ENCODE data around the gene EPN2. TPM values are rescaled to one million over a fixed set of nuclear protein-coding genes. Genes with fewer than 3 reads are reported as not detected.
"Not testable (repeated sequence)": the region's sequence is repeated elsewhere in the genome, so short reads cannot be mapped to it uniquely, and the experiment has no call there.

Gene EPN2
- 10 to 100 TPM; 10.2 to 11.5 TPM for total RNA-seq

DNA sequence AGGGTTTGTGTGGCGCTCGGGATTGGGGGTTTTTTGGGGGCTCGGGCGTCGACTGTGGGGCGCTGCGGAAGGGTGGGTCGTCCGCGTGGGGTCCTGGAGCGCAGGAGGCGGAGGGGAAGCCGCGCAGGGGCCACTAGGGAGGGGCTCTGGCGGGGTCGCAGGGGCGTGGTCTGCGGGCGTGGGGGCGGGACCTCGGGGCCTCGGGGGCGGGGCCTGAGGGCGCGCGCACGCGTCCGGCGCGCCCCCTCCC lies at the start of gene EPN2:
Gene EPN2, plus strand, starts transcription at position 228 of the 250 bp plus-strand sequence. CDS start 45,754 bp downstream, outside the sequence.
- POLR2A ChIA-PET, CTCF ChIA-PET: not testable (repeated sequence)

- CTCF ChIA-PET, POLR2A ChIA-PET: not testable (repeated sequence)
Observed at GRCh38 chr17:19187883-19188869, 49.0 kb upstream of the EPN2 start.

- POLR2A ChIA-PET, CTCF ChIA-PET: not testable (repeated sequence)
Observed at GRCh38 chr17:19188870-19189708, 48.1 kb upstream of the EPN2 start.

DNA sequence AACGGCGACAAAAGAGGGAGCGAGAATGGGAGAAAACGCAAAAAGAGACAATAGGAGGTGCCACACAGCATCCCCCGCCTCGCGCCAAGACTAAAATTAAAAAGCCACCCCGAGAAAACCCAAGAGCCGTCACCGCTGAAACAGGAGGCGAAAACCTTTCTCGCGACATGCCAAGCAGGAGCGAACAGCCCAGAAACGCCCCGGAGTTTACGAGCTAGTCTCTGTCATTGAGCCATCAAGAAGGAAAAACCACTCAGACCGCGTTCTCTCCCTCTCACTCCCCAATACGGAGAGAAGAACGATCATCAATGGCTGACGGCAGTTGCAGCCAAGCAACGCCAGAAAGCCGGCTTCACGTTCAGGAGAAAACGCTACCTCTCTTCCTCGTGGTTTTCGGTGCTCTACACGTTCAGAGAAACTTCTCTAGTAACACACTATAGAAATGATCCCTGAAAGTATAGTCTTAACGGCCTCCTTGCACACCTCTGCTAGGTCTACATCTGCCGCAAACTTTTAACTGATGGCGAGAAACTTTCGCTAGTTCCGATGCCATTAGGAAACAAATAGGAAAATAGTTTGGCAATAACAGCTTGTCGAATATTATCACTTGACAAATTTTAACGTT lies 47.3 kb upstream of the EPN2 start:
- POLR2A ChIA-PET, CTCF ChIA-PET: not testable (repeated sequence)

DNA sequence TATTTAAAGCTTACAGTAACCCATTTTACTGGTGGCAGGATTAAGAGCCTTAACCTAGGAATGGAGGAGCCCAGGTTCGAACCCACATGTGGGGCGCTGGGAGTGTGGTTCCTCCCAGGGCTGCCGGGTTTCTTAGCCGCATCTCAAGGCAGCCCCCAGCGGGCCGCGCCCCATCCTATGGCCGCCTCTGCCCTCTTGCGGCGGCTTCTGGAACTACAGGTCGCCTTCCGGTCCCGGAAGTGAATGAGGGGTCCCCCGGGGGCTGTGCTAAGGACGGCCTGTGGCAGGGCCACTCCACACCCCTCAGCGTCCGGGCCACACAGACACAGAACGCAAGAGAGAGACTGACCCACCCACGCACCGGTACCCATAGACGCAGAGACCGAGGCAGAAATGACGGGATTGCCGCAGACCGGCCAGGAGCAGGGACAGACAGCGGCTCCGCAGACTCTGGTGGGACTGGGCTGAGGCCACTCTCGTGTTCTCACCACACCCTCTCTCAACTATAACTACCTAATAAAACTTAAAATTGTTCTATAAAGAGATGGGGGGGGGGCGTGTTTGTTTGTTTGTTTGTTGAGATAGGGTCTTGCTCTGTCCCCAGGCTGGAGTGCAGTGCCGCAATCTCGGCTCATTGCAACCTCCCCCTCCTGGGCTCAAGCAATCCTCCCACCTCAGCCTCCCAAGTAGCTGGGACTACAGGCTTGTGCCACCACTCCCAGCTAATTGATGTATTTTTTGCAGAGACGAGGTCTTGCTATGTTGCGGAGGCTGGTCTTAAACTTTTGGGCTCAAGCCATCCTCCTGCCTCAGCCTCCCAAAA lies 40.6 kb upstream of the EPN2 start:
- CTCF ChIA-PET, POLR2A ChIA-PET: not testable (repeated sequence)

- CTCF ChIA-PET, POLR2A ChIA-PET: not testable (repeated sequence)
Observed at GRCh38 chr17:19202448-19202847, 34.7 kb upstream of the EPN2 start.

DNA sequence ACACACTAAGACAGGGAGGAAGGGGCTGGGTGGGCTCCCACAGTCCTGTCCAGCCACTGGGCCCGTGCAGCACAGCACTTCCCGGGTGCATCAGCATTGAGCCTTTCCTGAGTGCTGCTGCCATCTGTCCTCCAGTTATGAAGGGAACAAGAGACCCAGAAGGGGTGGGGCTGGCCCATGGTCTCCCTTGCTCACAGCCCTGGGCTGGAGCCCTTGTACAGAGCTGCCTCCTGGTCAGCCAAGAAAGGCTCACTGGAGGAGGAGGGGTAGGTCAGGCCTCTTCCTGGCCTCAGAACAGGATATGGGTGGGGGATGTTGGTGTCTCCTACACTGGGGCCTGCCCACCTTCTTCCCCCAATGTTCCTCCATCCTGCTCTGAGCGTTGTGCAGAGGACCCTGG lies 33.7 kb upstream of the EPN2 start:
- CTCF ChIA-PET: not testable (repeated sequence)

GRCh38 chr17:19215074-19215860 lies 21.9 kb upstream of the EPN2 start:
- POLR2A ChIA-PET, CTCF ChIA-PET: not testable (repeated sequence)

More for the DNA sequence above, 33.7 kb upstream of the EPN2 start:
- POLR2A ChIA-PET: not testable (repeated sequence)

DNA sequence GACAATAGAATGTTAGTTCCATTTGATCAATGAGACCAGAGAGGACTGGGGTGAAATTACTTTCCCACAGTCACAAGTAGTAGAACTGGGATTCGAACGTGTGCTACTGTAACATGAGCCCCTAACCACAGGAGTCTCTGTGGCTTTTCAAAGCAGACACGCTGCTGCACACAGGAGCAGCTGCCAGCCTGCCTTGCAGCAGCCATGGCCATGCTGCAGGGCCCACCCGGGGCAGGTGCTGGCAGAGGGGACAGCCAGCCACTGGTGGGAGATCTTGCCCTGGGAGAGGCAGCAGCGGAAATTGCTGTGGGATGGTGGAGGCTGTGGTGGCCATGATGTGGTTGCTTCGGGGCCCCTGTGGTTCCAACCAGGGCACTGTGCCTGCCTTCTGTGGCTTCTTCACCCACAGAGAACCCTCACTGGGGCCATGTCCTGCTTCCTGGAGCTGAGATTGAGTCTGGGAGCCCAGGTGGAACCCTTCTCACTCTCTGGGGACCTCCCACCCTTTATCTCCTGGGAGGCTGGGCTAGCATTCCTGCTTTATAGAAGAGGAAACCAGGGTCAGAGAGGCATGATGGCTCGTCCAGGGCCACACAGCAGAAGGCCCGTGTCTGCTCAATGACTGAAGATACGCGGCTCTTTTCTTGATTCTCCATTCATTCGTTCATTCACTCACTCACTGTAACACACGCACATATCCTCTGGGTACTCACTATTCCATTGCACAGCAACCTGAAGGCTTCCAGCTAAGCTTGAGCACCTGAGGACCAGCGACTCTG lies 20.8 kb upstream of the EPN2 start:
- POLR2A ChIA-PET, CTCF ChIA-PET: not testable (repeated sequence)

DNA sequence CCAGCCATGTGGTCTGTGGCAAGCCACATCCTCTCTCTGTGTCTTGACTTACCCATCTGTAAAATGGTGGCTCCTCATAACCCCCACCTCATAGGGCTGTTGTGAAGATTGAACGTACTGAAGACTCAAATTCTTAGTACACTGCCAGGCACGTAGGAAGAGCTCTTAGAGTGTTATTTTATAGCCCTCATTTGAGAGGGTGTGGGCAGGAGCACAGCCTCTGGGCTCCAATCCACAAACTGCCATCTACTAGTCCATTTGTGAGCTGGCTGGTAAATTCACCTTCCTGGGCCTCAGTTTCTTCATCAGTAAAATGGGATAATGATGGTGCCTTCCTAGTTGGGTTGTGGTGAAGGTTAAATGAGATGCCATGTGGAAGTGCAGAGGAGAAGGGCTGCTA lies 18.3 kb upstream of the EPN2 start:
- CTCF ChIA-PET, POLR2A ChIA-PET: not testable (repeated sequence)

DNA sequence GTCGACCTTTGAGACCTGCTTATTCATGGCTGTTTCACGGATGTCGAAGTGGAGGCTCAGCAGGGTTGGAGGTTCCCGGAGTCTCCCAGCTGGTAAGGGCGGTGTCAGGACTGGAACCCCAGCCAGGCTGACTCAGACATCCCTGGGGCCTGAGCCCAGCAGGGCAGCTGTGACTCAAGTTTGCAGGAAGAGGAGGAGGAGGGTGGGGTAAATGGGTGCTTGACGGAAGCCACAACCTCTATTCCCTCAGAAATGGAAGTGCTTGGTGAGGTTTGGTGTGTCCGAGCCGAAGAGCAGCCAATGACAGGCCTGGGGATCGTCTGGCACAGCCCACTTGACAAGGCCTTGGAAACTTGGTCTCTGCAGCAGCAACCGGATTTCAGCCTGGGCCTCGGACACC lies 17.8 kb upstream of the EPN2 start:
- POLR2A ChIA-PET, CTCF ChIA-PET: not testable (repeated sequence)

DNA sequence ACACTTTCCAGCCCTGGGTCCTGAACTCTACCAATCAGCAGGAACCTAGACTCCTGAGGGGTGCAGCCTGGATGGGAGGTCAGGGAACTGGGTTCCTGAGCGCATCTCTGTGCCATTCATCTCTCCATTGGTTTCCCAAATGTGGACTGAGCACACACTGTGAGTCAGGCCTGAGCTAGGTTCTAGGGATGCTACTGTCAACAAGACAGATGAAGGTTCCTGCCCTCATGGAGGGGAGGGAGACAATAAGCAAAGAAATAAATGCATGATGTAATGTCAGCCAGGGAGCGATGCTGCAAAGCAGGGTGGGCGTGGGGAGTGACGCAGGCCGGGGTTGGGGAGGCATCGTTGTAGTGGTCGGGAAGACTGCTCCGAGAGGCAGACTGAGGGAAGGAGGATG lies 17.0 kb upstream of the EPN2 start:
- POLR2A ChIA-PET, CTCF ChIA-PET: not testable (repeated sequence)

DNA sequence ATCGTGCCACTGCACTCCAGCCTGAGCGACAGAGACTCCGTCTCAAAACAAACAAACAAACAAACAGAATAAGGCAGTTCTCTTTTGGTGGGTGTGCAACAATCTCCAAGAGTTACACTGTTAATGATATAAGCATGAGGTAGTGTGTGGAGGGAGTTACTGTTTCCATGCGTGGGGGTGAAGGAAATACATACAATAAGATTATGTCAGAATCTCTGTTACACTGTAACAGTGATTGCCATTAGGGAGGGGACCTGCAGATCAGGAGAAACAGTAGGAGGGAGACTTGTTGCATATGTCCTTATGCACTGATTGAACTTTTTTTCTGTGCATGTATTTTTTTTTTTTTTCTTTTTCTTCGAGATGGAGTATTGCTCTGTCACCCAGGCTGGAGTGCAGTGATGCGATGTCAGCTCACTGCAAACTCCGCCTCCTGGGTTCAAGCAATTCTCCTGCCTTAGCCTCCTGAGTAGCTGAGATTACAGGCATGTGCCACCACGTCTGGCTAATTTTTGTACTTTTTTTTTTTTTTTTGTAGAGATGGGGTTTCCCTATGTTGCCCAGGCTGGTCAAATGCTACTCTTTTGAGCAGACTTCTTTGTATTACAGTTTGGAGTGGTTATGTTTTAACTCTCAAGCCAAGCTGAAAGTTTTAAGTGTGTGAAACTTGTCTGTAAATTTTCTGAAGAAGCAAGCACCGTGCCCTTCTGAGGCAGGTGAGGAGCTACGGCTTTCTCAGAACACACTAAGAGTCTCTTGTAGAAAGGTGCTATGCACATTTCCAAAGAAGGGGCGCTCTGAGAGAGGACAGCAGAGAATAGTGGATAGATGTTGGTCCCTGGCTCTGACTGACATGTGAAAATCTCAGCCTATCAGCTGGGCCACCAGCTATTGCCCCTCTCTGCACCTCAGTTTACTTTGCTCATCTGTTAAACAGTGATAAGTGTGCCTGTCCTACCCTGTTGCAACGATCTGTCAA lies 10.3 kb upstream of the EPN2 start:
- CTCF ChIA-PET, POLR2A ChIA-PET: not testable (repeated sequence)

GRCh38 chr17:19234676-19235075 lies 2.5 kb upstream of the EPN2 start:
- POLR2A ChIA-PET, CTCF ChIA-PET: not testable (repeated sequence)

DNA sequence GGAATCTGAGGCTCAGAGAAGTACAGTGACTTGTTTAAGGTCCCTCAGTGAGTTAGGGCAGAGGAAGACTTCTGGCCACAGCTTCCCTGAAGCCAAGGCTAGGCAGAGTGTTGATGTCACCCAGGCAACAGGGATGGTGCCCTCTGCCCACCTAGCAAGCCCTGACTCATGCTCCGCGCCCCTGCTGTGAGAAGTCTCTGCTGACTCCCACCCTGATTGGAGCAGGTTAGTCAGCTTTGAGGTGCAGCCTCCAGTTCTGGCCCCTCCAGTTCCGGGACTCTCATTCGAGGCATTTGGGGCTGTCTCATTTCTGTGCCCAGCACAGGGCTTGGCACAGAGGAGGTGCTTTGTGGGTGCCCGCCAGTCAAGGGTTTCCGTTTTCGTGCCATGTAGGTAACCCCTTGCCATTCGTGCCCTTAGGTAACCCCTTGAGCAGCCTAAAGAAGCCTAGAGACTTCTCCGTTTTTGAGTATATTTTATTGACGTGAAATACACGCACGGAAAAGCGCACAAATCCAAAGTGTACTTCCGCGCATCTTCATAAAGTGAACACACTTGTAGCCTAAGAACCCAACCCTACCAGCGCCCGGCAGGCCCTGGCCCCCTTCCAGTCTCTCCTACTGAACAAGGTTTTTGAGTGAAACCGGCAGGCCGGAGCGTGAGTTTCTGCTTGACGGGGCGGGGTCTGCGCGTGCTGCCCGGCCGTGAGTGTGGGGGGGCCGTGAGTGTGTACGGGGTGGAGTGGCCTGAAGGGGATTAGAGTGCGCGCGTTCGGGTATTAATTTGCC lies 621 bp upstream of the EPN2 start:
- CTCF ChIA-PET, POLR2A ChIA-PET: not testable (repeated sequence)

- POLR2A ChIA-PET: no interaction called here
- CTCF ChIA-PET: interaction anchor here (1.2 kb wide), 1 partner anchor 125 kb away, joined by 4 read pairs; the partner anchor contains the start of gene B9D1
Observed at GRCh38 chr17:19237389-19238166, 412 bp downstream of the EPN2 start.

All from activated CD8-positive, alpha-beta memory T cell treated with anti-CD3 and anti-CD28 coated beads for 36 hours (primary cell).